Measurements from ENCODE around the gene LSM10. TPM values are rescaled to one million over a fixed set of nuclear protein-coding genes. Genes with fewer than 3 reads are reported as not detected.

The LSM10 gene
- total RNA-seq, 1 donor from 2014 or later = 58.6 TPM

DNA sequence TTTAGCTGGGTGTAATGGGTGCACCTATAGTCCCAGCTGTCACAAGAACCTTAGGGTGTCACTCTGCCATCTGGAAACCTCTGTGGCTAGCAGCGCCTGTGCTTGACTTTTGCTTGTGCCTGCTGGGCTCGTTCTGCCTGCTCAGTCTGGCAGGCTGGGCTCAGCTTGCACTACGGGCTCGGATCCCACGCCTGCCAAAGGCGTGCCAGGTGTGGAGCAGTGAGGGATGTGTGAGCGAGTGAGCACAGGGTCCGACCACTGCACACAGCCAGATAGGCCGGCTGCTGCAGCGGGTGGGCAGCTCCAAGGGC is 2.8 kb upstream of the LSM10 start:
- Mint-ChIP-seq H3K4me1 (peaks cover 19% of the 10 kb centered on the region), H3K36me3 (ENCODE audit: low read depth) (peaks cover 2% of the 10 kb centered on the region), H3K4me3 (no peak overlapping the region), H3K27ac (no peak overlapping the region), H3K9me3 (no peaks in the 10 kb centered on the region), H3K27me3 (peaks cover 5% of the 10 kb centered on the region)
- no peak for DNase-seq
- intact Hi-C loops (cut with micrococcal nuclease) = no loop called here

DNA sequence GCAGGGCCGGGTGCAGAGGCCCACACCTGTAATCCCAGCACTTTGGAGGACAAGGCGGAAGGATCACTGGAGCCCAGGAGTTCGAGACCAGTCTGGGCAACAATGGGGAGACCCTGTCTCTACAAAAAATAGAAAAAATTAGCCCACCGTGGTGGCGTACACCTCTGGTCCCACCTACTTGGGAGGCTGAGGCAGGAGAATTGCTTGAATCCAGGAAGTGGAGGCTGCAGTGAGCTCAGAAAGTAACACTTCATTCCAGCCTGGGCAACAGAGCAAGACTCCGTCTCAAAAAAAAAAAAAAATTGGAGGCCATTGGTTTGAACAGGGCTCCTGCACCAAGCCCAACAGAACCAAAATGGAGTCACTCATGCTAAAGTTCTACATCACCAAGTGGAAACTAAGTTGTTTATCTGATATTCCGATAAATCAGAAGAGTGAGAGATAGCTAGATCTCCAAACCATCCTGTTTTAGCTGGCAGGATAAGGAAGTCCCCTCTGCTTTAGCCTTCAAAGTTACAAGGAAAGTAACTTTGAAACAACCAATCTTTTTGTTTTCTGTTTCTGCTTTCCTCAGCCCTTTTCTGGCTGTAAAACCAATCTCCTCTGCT is 766 bp upstream of the LSM10 start:
- intact Hi-C loops (cut with micrococcal nuclease) = no loop called here
- no peaks in the 10 kb centered on the region for H3K9me3 Mint-ChIP-seq
- peaks cover 5% of the 10 kb centered on the region for H3K36me3 Mint-ChIP-seq (ENCODE audit: low read depth)
- no peaks in the 10 kb centered on the region for H3K27me3 Mint-ChIP-seq
- no peak for DNase-seq
- H3K27ac Mint-ChIP-seq = peak overlapping the region; percentile 98
- H3K4me3 Mint-ChIP-seq = peak overlapping the region; percentile 96
- peaks cover 19% of the 10 kb centered on the region for H3K4me1 Mint-ChIP-seq

DNA sequence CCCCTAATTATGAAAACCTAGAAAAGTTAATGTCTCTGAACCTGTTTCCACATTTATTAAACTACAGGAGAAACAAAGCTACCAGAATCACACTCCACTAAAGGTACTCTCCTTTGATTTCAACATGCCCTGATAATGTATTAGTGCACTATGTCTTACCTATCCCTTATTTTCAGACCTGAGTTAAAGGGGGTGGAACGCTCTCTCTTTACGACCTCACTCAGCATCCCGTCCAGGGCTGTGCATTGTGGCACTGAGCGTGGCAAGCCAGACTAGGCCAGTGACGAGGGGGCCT is 678 bp downstream of the LSM10 start:
- peak overlapping the region; percentile 96 for H3K4me3 Mint-ChIP-seq
- H3K27ac Mint-ChIP-seq = peak overlapping the region; percentile 98
- no peak for DNase-seq
- no peaks in the 10 kb centered on the region for H3K27me3 Mint-ChIP-seq
- peaks cover 21% of the 10 kb centered on the region for H3K4me1 Mint-ChIP-seq
- peaks cover 15% of the 10 kb centered on the region for H3K36me3 Mint-ChIP-seq (ENCODE audit: low read depth)
- intact Hi-C loops (cut with micrococcal nuclease) = loop anchor here (1.0 kb wide), 1 partner anchor 11 kb away; no protein-coding TSS in a partner anchor
- H3K9me3 Mint-ChIP-seq = no peaks in the 10 kb centered on the region

DNA sequence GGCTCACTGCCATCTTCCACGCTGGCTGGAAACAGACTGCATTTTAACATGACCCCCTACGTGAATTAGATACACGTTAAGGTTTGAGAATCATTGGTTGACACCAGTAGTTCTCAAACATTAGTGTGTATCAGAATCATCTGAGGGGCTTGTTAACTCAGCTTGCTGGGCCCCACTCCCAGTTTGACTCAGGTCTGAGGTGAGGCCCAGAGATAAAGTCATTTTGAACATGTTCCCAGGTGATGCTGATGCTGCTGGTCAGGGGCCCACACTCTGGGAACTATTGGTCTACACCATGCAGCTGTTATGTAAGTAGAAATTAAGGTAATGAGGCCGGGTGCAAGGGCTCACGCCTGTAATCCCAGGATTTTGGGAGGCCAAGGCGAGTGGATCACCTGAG is 1.3 kb downstream of the LSM10 start:
- no peak for DNase-seq
- H3K4me3 Mint-ChIP-seq = peak overlapping the region; percentile 96
- H3K4me1 Mint-ChIP-seq = peaks cover 21% of the 10 kb centered on the region
- H3K27me3 Mint-ChIP-seq = no peaks in the 10 kb centered on the region
- H3K36me3 Mint-ChIP-seq (ENCODE audit: low read depth) = peaks cover 21% of the 10 kb centered on the region
- intact Hi-C loops (cut with micrococcal nuclease) = no loop called here
- H3K9me3 Mint-ChIP-seq = no peaks in the 10 kb centered on the region
- H3K27ac Mint-ChIP-seq = peak overlapping the region; percentile 98

DNA sequence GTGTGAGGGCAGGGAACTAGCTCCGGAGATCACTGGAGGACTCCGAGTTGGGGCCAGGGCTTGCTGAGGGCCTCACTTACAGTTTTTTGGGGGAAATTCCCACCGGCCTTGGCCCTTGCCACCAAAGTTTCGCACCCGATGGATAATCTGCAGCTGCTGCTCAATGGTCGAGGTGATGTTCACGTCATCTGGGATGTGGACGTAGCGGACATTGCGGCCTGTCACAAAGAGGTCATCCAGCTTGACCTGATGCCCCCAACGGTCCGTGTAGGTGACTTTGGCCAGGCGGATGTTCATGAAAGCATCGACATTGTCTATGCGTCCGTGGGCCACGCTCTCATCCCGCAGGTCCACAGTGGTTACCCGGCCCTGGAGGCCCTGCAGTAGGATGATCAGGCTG is 4.0 kb downstream of the LSM10 start:
- Mint-ChIP-seq H3K4me3 (no peak overlapping the region), H3K4me1 (peaks cover 22% of the 10 kb centered on the region), H3K36me3 (ENCODE audit: low read depth) (peaks cover 37% of the 10 kb centered on the region), H3K9me3 (no peaks in the 10 kb centered on the region), H3K27me3 (no peaks in the 10 kb centered on the region), H3K27ac (no peak overlapping the region)
- intact Hi-C loops (cut with micrococcal nuclease) = no loop called here
- DNase-seq = no peak

GRCh38 chr1:36392836-36393235 is 4.9 kb downstream of the LSM10 start:
- no peaks in the 10 kb centered on the region for H3K27me3 Mint-ChIP-seq
- H3K36me3 Mint-ChIP-seq (ENCODE audit: low read depth) = peaks cover 37% of the 10 kb centered on the region
- intact Hi-C loops (cut with micrococcal nuclease) = no loop called here
- H3K27ac Mint-ChIP-seq = no peak overlapping the region
- DNase-seq = no peak
- no peak overlapping the region for H3K4me3 Mint-ChIP-seq
- peaks cover 19% of the 10 kb centered on the region for H3K4me1 Mint-ChIP-seq
- no peaks in the 10 kb centered on the region for H3K9me3 Mint-ChIP-seq

DNA sequence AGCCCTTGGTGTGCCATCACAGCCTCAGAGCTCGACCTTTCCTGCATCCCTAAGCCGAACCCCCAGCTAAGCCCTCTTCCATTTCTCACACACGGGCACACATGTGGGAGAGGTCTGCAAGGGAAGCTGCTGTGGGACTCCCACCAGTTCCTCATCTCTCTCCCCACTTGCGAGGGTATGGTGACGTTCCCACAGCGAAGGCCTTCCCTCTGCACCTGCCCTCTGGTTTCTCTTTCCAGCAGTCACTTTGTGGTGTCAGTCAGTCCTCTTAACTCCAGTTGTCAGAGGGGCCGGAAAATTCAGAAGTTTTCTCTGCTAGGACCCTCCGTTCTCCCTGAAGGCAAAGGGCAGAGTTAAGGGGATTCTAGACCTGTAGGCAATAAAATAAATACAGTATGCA is 6.4 kb downstream of the LSM10 start:
- peaks cover 40% of the 10 kb centered on the region for H3K36me3 Mint-ChIP-seq (ENCODE audit: low read depth)
- no peaks in the 10 kb centered on the region for H3K9me3 Mint-ChIP-seq
- no peak overlapping the region for H3K4me3 Mint-ChIP-seq
- H3K27me3 Mint-ChIP-seq = no peaks in the 10 kb centered on the region
- intact Hi-C loops (cut with micrococcal nuclease) = no loop called here
- no peak for DNase-seq
- H3K4me1 Mint-ChIP-seq = peaks cover 25% of the 10 kb centered on the region
- H3K27ac Mint-ChIP-seq = peak overlapping the region; percentile 27

- peaks cover 38% of the 10 kb centered on the region for H3K36me3 Mint-ChIP-seq (ENCODE audit: low read depth)
- intact Hi-C loops (cut with micrococcal nuclease) = no loop called here
- H3K4me3 Mint-ChIP-seq = no peak overlapping the region
- H3K27ac Mint-ChIP-seq = no peak overlapping the region
- H3K27me3 Mint-ChIP-seq = no peaks in the 10 kb centered on the region
- H3K9me3 Mint-ChIP-seq = no peaks in the 10 kb centered on the region
- peaks cover 26% of the 10 kb centered on the region for H3K4me1 Mint-ChIP-seq
- no peak for DNase-seq
These were observed 7.3 kb downstream of the LSM10 start for GRCh38 chr1:36390411-36390810.

- no peak for DNase-seq
- Mint-ChIP-seq H3K36me3 (ENCODE audit: low read depth) (peaks cover 38% of the 10 kb centered on the region), H3K27me3 (no peaks in the 10 kb centered on the region), H3K27ac (peak overlapping the region; percentile 5), H3K4me3 (no peak overlapping the region), H3K4me1 (peaks cover 26% of the 10 kb centered on the region), H3K9me3 (no peaks in the 10 kb centered on the region)
- intact Hi-C loops (cut with micrococcal nuclease) = loop anchor here (5.0 to 10.0 kb wide), 5 partner anchors 68 to 1195 kb away; partner anchors contain the start of genes ADPRS, EVA1B, MRPS15 and SFPQ
These were observed 7.7 kb downstream of the LSM10 start for GRCh38 chr1:36389999-36390398.

DNA sequence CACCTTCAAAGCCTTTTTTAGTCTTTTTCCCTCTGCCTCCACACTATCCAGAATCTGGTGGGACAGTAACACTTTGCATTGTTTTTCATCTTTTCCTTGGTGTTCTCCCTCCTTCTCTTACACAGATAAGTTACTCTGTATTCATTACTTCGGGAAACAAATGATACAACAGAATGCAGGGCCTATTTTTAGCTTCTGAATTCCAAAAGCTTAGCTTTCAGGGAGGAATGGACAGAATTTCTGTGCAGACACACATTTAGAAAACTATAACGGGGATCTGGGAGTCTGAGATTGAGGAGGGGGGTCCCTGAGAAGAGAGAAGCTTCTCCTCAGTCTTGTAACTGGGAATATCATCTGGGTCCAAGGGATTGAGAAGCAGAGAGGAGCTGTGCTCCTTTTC is 8.4 kb downstream of the LSM10 start:
- Mint-ChIP-seq H3K36me3 (ENCODE audit: low read depth) (peaks cover 39% of the 10 kb centered on the region), H3K4me1 (peaks cover 33% of the 10 kb centered on the region), H3K27me3 (no peaks in the 10 kb centered on the region), H3K4me3 (no peak overlapping the region), H3K27ac (peak overlapping the region; percentile 5), H3K9me3 (no peaks in the 10 kb centered on the region)
- intact Hi-C loops (cut with micrococcal nuclease) = loop anchor here (5.0 to 10.0 kb wide), 5 partner anchors 67 to 1194 kb away; partner anchors contain the start of genes ADPRS, EVA1B, MRPS15 and SFPQ
- DNase-seq = no peak

GRCh38 chr1:36387141-36387949 is 10.4 kb downstream of the LSM10 start:
- Mint-ChIP-seq H3K9me3 (no peaks in the 10 kb centered on the region), H3K4me3 (peak overlapping the region; percentile 92), H3K36me3 (ENCODE audit: low read depth) (peaks cover 32% of the 10 kb centered on the region), H3K27ac (peak overlapping the region; percentile 99), H3K27me3 (no peaks in the 10 kb centered on the region), H3K4me1 (peaks cover 48% of the 10 kb centered on the region)
- intact Hi-C loops (cut with micrococcal nuclease) = loop anchor here (5.0 to 10.0 kb wide), 5 partner anchors 65 to 1193 kb away; partner anchors contain the start of genes ADPRS, EVA1B, MRPS15 and SFPQ
- DNase-seq = no peak

DNA sequence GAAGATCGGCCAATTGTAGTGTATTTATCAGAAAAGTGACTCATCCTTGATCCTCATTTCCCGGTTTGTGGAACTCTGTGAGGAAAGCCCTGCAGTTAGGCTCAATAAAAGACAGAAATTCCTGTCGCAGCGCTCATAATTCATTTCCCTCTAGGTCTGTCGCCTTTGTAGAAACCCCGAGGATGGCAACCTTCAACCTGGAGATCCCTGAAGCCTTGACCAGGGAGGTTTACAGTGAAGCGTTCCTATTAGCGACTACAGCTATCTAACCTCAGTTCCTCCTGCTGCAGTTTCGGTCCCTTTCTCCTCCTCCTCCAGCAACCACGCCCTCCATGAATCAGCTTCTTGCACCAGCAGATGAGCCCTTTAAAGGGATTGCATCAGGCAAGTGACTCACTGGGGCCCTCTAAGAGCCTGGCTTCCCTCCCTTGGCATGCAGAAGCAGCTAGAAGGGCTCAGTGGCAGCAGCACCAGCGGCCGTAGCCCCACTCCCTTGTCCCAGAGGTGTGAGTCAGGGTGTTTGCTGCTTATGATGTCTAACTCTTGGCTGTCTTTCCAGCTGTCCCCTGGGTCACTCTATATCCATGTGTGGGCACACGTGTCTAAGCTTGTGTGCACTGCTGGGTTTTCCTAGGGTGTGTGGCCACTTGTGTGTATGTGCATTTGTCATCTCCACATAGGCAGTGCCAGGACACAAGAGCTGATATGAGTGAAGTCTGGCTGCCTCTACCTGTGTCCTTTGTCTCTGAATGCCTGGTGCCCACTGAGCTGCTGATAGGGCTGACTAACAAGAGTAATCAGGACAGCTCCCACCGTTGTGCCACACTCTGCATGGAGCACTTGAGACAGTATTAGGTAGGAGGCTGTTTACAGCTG is 11.2 kb downstream of the LSM10 start:
- H3K27ac Mint-ChIP-seq = peak overlapping the region; percentile 99
- peak overlapping the region; percentile 92 for H3K4me3 Mint-ChIP-seq
- H3K27me3 Mint-ChIP-seq = no peaks in the 10 kb centered on the region
- peak; percentile 96 for DNase-seq
- no peaks in the 10 kb centered on the region for H3K9me3 Mint-ChIP-seq
- intact Hi-C loops (cut with micrococcal nuclease) = loop anchor here (1.0 to 10.0 kb wide), 9 partner anchors 11 to 1192 kb away; partner anchors contain the start of genes ADPRS, EVA1B, LSM10 and MRPS15
- H3K4me1 Mint-ChIP-seq = peaks cover 54% of the 10 kb centered on the region
- H3K36me3 Mint-ChIP-seq (ENCODE audit: low read depth) = peaks cover 29% of the 10 kb centered on the region

- Mint-ChIP-seq H3K36me3 (ENCODE audit: low read depth) (peaks cover 28% of the 10 kb centered on the region), H3K27me3 (no peaks in the 10 kb centered on the region), H3K9me3 (no peaks in the 10 kb centered on the region), H3K4me1 (peaks cover 62% of the 10 kb centered on the region), H3K27ac (peak within 1 kb of the TSS; percentile 99), H3K4me3 (peak within 1 kb of the TSS; percentile 92)
- intact Hi-C loops (cut with micrococcal nuclease) = loop anchor here (1.0 to 10.0 kb wide), 9 partner anchors 12 to 1191 kb away; partner anchors contain the start of genes ADPRS, EVA1B, LSM10 and MRPS15
- DNase-seq = peak; percentile 99
These were observed 12.1 kb downstream of the LSM10 start, which contains the start of gene STK40 for GRCh38 chr1:36385410-36386264. Gene STK40 (minus strand): TSS chr1:36385924. CDS start chr1:36361332, 24,592 bp downstream.
